Left renal pelvis (tissue), 4 donors: Measurements from ENCODE around the gene SLC22A17. TPM values are rescaled to one million over a fixed set of nuclear protein-coding genes. Genes with fewer than 3 reads are reported as not detected.
"Not testable (repeated sequence)": the region's sequence is repeated elsewhere in the genome, so short reads cannot be mapped to it uniquely, and the experiment has no call there.

Experiments used
- DNase-seq, 4 donors: peaks; one replicate each; pipeline ENCODE4 v3.0.0-alpha.2; 2013; ENCODE audit warnings: low read depth in 4 of 4, low spot score in 3 of 4
- polyA plus RNA-seq, 4 donors: library from polyadenylated mRNA; unstranded; fragments of 120-200 nt; gene quantifications; one replicate each; pipeline ENCODE4 v1.2.1, GENCODE V29; 2013; ENCODE audit not compliant: insufficient read length in 4 of 4

SLC22A17 gene
- polyA plus RNA-seq, 4 donors, result 56.2 to 72.7 (median 58.1) TPM

- DNase-seq, result no peak
These were observed 5.8 kb downstream of the SLC22A17 start for GRCh38 chr14:23346693-23347405.

DNA sequence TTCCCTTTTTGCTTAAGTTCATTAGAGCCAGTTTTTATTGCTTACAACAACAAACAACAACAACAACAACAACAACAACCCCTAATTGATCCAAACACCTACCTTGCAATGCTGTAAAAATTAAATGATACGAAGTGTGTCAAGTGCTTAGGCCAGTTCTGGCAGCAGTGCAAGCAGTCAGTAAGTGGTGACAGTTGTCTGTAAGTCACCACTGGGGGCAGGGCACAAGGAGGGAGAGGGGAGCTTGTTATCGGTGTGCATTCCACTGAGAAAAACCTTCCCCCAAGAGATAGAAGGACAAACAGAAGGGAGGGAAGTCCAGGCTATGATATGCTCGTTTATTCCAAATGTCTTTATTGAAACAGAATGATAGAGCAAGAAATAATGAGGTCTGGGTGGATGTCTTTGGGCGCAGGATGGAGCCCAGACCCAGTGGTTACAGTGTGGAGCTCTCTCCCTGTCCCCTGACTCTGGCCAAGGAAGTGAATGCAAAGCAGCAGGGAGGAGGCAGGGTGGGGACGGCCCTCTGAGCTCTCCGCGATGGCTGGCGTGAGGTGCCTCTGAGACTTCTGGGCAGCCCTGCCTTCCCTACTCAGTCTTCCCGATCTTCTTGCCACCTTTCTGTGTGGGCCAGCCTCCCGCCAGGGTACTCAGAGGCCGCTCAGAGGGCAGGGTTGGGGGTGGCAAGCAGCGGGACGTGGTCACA is 6.5 kb downstream of the SLC22A17 start:
- DNase-seq, result no peak

GRCh38 chr14:23344481-23344880 is 8.2 kb downstream of the SLC22A17 start:
- DNase-seq, result no peak

DNA sequence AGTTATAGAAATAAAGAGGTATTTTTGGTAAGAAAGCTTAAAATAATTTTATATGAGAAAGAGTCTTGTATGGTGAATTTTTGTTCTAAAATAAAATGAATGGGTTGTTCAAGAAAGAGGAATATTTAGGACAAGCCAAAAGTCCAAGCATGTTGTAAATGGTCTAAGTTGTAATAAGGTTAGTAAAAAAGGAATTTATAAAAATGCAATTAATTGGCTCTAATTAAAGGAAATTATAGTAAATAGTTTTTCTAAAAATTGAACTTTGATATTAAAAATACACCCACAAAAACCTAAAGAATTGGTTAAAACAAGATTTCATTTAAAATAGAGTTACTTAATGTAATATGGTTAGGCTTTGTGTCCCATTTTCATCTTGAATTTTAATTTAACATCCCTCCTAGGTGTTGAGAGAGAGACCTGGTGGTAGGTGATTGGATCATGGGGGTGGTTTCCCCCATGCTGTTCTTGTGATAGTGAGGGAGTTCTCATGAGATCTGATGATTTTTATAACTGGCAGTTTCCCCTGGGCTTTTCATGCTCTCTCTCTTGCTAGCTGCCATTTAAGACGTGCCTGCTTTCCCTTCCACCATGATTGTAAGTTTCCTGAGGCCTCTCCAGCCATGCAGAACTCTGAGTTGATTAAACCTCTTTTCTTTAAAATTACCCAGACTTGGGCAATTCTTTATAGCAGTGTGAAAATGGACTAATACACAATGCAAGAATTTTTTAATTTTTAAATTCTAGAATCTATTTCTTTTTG is 13.0 kb downstream of the SLC22A17 start:
- DNase-seq, result no peak

DNA sequence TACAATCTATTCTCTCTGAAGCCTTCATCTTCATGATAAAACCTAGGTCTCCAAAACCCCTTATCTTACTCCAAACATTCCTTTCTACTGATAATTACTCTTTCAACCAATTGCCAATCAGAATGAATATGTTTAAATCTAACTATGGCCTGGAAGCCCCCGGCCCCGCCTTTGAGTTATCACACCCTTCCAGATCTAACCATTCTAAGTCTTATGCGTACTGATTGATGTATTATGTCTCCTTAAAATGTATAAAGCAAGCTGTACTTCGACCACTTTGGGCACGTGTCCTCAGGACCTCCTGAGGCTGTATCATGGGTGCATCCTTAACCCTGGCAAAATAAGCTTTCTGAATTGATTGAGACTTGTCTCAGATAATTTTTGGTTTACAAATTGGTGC is 17.1 kb downstream of the SLC22A17 start:
- no peak for DNase-seq

GRCh38 chr14:23327947-23328744 is 24.5 kb downstream of the SLC22A17 start:
- peak in 2 of 4 donors; percentile 52 to 53 for DNase-seq

DNA sequence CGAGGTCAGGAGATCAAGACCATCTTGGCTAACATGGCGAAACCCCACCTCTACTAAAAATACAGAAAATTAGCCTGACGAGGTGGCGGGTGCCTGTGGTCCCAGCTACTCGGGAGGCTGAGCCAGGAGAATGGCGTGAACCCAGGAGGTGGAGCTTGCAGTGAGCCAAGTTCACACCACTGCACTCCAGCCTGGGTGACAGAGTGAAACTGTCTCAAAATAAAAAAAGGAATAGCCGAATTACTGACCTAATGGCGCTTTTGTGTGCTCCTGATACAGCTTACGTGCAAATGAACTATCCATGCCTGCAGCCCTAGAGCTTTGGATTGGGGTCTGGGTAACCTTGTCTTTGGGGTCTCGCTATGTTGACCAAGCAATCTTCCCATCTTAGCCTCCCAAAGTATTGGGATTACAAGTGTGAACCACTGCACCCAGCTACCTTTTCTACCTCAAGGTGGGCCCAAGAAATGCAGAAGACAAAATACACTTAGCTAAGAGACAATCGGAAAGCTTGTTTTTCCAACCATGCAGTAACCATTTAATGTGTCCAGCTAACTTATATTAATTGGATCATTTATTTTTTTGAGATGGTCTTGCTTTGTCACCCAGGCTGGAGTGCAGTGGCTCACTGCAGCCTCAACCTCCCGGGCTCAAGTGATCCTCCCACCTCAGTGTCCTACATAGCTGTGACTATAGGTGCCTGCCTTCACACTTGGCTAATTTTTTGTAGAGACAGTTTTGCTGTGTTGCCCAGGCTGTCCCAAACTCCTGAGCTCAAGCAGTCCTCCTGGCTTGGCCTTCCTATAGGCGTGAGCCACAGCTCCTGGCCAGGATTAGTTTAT is 26.0 kb downstream of the SLC22A17 start:
- no peak for DNase-seq

DNA sequence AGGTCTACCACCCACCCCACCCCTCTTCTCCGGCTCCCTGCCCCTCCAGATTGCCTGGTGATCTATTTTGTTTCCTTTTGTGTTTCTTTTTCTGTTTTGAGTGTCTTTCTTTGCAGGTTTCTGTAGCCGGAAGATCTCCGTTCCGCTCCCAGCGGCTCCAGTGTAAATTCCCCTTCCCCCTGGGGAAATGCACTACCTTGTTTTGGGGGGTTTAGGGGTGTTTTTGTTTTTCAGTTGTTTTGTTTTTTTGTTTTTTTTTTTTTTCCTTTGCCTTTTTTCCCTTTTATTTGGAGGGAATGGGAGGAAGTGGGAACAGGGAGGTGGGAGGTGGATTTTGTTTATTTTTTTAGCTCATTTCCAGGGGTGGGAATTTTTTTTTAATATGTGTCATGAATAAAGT is 26.9 kb downstream of the SLC22A17 start:
- DNase-seq, result not testable (repeated sequence)

DNA sequence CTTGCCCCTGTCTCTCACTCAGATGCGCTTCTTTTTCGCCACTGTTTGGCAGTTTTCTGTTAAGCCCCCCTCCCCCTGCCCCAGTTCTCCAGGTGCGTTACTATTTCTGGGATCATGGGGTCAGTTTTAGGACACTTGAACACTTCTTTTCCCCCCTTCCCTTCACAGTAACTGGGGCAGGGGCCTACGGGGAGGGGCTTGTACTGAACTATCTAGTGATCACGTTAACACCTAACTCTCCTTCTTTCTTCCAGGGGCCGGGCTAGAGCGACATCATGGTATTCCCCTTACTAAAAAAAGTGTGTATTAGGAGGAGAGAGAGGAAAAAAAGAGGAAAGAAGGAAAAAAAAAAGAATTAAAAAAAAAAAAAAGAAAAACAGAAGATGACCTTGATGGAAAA is 27.7 kb downstream of the SLC22A17 start:
- no peak for DNase-seq

GRCh38 chr14:23324455-23324846 is 28.2 kb downstream of the SLC22A17 start:
- DNase-seq, result no peak

DNA sequence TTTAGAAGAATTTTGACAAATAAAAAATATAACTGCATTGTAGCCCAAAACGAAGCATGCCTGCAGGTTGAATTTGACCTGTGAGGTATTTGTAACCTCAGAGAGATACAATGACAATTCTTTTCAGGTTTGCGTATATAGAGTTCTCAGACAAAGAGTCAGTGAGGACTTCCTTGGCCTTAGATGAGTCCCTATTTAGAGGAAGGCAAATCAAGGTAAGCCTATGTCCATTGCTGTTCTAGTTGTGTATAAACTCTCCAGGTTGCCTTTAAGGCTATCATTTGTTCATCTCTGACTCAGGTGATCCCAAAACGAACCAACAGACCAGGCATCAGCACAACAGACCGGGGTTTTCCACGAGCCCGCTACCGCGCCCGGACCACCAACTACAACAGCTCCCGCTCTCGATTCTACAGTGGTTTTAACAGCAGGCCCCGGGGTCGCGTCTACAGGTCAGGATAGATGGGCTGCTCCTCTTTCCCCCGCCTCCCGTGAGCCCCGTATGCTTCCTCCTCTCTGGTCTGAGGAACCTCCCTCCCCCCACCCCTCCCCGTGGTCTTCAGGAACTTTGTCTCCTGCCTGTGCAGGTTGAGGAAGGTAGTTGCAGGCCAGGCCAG is 28.7 kb downstream of the SLC22A17 start:
- DNase-seq, result no peak

DNA sequence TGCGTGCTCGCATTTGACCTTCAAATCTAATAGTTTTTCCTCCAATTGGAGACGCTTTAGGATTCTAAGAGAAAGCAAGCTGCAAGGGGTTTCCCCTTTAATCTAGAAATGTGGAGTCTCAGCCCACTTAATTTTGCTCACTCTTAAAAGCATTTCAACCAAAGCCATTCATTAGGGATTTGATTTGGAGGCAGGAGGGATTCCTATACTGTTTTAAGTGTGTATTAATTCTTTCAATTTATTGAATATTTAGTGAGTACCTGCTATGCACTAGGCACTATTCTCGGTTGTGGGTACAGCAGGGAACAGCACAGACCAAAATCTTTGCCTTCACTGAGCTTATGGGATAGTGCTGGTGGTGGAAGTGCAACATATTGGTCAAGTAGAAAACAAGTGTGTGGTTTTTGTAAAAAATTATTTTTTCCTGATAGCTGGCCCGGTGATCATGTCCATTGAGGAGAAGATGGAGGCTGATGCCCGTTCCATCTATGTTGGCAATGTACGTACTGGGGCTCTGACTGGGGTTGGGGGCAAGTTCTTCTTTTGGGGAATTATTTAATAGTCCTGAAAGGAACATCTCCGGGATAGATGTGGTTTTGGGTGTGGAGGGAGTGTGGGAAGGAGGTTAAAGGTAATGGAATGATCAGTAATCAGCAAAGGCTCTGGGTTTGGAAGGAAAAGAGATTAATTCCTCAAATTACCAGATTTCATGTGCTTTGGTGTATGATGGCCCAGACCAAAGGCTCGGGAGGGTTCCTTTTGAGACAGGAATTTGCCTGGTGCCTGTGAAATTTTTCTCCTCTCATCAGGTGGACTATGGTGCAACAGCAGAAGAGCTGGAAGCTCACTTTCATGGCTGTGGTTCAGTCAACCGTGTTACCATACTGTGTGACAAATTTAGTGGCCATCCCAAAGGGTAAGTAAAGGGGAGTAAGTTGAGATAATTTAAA is 29.8 kb downstream of the SLC22A17 start:
- DNase-seq, result no peak

DNA sequence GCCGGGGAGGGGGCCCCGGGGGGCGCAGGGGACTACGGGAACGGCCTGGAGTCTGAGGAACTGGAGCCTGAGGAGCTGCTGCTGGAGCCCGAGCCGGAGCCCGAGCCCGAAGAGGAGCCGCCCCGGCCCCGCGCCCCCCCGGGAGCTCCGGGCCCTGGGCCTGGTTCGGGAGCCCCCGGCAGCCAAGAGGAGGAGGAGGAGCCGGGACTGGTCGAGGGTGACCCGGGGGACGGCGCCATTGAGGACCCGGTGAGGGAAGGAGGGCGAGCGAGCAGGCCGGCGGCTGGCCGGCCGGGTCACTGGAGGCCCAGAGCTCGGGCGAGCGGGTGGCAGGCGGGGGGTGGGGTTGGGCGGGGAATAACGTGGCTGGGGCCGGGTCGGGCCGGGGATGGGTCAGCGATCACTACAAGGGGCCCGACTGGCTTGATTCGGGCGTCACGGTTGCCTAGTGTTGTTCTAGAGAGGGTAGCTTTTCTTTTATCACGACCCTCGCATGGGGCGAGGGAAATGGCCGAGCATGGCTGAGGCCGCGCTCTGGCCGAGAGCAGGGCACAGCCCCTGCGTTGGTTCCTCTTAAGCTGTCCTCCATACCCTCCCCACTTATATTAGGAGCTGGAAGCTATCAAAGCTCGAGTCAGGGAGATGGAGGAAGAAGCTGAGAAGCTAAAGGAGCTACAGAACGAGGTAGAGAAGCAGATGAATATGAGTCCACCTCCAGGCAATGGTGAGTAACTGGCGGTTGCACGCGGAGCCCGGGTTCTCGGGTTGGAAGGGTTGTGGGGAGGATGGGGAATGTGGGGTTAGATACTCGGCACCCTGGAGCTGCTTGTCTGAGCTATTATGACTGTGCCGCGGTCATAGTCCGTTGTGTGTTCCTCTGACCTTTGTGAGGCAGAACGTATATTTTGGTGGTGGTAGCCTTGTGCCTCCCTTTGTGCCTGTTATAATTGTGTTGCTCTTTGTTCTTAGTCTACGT is 30.8 kb downstream of the SLC22A17 start:
- DNase-seq, result no peak

DNA sequence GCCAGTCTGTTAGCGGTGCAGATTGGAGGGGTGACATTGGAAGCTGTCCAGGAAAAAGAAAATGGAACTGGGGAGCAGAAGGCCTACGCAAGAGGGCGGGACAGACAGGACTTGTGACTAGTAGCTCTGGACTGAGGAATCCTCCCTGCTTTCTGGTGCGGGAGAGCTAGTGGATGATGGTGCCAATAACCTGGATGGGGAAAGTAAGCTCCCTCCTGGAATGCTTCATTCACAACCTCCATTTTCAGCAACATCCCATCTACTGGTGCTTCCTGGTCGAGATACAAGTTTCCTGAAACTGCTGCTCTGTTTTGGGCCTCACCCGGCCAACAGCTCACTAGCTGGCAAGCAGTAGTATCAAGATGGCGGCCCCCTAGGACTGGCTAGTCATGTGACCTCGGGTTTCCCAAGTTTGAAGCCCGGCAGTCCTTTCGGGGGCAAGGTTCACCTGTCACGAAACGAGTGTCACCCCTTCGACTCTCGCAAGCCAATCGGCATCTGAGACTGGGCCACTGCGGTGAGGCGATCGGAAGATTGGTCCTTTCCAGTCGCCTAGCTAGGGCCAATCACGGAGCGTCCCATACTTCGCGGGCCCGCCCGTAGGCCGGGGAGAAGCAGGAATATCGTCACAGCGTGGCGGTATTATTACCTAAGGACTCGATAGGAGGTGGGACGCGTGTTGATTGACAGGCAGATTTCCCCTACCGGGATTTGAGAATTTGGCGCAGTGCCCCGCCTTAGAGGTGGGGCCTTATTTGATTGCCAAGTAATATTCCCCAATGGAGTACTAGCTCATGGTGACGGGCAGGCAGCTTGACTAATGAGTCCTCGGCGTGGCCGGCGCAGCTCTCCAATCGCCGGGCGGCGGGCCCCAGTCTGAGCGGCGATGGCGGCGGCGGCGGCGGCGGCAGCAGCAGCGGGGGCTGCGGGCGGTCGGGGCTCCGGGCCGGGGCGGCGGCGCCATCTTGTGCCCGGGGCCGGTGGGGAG is 31.8 kb downstream of the SLC22A17 start, which contains the start of gene PABPN1:
Gene PABPN1 (plus strand): TSS at position 874 of the 988 bp plus-strand sequence. CDS start 13 bp downstream, at position 887.
- DNase-seq, result peak; percentile 100

DNA sequence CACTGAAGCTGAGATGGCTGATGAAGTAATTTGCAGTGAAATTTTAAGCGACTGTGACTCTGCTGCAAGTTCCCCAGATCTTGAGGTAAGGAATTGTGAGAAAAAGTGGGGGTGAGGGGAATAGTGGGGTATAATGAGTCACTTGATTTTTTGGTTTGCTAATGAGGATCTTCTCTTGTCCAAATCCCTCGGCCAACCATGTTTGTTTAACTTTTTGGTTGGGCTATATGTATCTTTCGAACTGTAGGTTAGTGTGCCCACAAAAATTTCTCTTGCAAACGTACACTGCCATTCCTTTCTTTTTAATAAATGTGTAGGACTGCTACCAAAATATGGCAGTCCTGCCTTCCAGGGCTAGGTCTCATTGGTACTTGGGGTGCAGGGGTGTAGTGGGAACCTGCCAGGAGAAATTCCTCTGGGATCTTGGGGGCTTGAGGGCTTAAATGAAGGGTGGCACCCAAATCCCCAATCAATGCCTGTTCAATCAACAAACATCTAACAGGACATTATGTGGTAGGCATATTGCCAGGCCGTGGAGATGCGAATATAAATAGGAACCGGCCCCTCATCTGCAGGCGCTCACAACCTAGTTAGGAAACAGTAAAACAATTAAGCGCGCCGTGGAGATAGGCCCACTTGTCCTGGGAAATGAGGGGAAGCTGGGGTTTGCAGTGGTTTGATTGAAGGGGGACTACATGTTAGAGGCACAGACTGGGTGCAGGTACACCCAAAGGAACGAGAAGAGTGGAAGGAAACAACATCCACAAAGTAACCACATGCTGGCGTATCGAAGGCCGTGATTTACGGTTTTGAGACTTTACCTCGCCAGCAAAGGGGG is 32.7 kb downstream of the SLC22A17 start:
- no peak for DNase-seq
